ENCODE data around the gene TEX44. TPM values are rescaled to one million over a fixed set of nuclear protein-coding genes. Genes with fewer than 3 reads are reported as not detected.
"Not testable (repeated sequence)": the region's sequence is repeated elsewhere in the genome, so short reads cannot be mapped to it uniquely, and the experiment has no call there.

TEX44 gene
- total RNA-seq, 4 donors from 2014 or later: not detected

DNA sequence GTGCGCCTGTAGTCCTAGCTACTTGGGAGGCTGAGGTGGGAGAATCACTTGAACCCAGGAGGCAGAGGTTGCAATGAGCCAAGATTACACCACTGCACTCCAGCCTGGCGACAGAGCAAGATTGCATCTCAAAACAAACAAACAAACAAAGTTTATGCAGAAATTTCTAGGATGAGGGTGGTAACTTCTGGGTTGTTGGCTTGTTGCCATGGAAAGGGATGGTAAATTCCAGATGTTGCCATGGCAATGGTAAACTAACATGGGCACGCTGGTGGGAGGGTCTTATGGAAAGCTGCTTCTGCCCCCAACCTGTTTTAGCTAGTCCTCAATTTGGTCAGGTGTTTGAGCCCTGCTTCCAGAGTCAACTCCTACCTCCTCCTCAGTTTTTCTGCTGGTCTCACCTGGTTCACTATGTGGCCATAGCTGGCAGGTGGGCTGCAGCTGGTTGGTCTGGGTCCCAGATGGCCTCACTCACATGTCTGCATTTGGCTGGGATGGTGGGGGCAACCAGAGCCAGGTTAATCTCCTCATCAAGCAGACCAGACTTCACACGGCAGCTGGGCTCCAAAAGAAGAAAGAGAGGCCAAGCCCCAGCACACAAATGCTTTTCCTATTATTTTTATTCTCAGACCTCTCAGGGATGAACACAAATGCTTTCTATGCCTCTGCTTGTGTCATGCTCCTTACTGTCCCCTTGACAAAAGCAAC is 26.6 kb upstream of the TEX44 start:
- TF ChIP-seq, protein P1, sequence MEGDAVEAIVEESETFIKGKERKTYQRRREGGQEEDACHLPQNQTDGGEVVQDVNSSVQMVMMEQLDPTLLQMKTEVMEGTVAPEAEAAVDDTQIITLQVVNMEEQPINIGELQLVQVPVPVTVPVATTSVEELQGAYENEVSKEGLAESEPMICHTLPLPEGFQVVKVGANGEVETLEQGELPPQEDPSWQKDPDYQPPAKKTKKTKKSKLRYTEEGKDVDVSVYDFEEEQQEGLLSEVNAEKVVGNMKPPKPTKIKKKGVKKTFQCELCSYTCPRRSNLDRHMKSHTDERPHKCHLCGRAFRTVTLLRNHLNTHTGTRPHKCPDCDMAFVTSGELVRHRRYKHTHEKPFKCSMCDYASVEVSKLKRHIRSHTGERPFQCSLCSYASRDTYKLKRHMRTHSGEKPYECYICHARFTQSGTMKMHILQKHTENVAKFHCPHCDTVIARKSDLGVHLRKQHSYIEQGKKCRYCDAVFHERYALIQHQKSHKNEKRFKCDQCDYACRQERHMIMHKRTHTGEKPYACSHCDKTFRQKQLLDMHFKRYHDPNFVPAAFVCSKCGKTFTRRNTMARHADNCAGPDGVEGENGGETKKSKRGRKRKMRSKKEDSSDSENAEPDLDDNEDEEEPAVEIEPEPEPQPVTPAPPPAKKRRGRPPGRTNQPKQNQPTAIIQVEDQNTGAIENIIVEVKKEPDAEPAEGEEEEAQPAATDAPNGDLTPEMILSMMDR (IDR thresholded peaks at IDR 0.05): no peak
- DNase-seq (ENCODE audit: low spot score) (no peak), ATAC-seq (ENCODE audit: low FRiP score) (no peak)

DNA sequence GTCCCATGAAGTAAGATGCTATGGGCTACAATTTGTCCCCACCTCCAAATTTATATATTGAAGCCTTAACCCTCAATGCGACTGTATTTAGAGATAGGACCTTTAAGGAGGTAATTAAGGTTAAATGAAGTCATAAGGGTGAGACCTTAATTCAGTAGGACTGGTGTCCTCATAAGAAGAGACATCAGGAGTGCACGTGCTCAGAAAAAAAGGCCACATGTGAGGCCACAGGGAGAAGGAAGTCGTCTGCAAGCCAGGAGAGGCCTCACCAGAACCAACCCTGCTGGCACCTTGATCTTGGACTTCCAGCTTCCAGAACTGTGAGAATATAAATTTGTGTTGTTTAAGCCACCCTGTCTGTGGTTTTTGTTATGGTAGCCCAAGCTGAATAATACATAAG is 25.5 kb upstream of the TEX44 start:
- DNase-seq (ENCODE audit: low spot score) (no peak), ATAC-seq (ENCODE audit: low FRiP score) (no peak)
- TF ChIP-seq, protein P1 (IDR thresholded peaks at IDR 0.05): no peak

DNA sequence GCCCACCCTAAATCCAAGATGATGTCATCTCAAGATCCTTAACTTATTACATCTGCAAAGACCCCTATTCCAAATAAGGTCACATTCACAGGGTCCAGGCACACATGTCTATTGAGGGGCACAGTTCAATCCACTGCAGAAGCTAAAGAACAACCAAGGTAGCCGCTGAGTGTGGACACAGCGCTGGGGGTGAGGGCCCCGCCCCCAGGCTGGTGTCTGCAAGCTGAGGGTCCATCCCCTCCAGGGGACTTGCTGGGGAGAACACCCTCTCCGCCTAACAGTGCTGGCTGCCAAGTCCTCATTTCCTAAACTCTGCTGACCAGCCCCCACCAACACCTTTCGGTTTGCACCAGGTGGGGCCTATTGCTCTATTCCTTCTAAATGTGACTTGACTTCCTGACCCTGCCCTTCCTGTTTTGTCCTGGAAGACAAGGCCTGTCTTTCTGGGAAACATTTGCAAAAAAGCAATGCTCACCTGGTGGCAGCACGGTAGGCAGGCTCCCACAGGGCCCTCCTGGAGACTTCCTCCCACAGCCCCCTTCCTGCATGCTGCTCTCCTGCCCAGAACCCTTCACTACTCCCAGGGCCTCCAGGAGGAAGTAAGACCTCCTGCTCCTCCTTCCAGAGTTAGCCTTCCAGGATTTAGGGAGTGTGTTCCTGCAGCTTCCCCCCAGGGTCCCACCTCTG is 24.4 kb upstream of the TEX44 start:
- TF ChIP-seq, protein P1 (IDR thresholded peaks at IDR 0.05): no peak
- ATAC-seq (ENCODE audit: low FRiP score) (no peak), DNase-seq (ENCODE audit: low spot score) (no peak)

DNA sequence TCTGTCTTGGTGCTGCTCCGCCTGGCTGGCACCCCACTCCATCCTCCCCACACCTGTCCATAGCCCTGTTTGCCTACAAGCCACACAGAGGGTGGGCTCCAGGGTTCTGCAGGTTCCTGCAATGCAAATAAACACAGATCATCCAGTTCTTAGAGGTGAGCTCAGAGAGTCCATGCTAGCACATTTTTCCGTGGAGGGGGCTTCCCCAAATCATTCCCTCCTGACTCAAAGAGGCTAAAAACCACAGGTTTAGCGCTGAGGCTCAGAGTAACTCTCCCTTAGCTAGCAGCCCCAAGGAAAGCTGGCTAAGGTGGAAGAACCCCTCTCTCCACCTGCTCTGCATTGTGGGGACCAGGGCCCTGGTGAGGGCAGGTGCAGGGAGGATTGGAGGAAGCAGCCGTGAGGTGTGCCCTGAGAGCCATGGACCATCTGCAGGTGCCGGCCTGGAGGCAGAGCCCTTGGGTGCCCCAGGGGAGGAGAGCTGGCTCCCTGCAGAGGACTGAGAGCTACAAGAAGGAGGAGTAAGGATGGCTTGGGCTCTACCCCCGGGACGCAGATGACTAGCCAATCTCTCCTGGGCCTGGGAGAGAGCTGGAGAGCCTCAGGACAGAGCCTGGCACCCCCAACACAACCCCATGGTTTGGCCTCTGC is 23.8 kb upstream of the TEX44 start:
- no peak for ATAC-seq (ENCODE audit: low FRiP score)
- no peak for DNase-seq (ENCODE audit: low spot score)
- TF ChIP-seq, protein P1 (IDR thresholded peaks at IDR 0.05): no peak

DNA sequence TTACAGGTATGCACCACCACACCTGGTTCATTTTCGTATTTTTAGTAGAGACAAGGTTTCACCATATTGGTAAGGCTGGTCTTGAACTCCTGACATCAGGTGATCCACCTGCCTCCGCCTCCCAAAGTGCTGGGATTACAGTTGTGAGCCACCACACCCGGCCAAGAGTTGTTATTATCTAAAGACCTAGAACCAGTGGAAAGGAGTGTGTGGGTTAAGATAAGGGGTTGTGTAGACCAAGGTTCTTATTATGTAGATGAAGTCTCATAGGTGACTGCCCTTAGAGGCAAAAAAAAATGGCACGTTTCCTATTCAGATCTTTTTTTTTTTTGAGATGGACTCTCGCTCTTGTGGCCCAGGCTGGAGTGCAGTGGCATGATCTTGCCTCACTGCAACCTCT is 21.7 kb upstream of the TEX44 start:
- DNase-seq (ENCODE audit: low spot score); ATAC-seq (ENCODE audit: low FRiP score): not testable (repeated sequence)

DNA sequence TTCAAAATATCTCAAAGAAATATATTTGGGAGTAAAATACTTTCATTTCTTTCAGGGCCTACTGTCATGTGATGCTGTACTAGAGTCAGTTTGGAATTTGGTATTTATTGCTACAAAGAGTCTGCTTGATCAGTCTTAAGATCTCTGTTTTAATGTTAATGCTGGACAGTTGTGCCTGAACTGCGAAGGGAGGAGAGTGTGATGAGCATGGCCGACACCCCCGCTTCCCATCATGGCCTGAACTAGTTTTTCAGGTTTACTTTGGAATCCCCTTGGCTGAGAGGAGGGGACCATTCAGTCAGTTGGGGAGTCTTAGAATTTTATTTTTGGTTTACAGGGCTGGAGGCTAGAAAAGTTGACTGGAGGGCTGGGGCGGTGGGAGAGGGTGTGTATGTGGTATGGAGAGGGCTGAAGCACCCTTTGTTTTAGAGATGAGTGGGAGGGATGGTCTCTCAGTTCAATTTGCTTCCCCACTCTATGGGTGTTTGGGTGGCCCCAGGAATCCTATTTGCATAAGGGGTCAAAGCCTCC is 20.9 kb upstream of the TEX44 start:
- TF ChIP-seq, protein P1 (IDR thresholded peaks at IDR 0.05): no peak
- DNase-seq (ENCODE audit: low spot score) (no peak), ATAC-seq (ENCODE audit: low FRiP score) (no peak)

DNA sequence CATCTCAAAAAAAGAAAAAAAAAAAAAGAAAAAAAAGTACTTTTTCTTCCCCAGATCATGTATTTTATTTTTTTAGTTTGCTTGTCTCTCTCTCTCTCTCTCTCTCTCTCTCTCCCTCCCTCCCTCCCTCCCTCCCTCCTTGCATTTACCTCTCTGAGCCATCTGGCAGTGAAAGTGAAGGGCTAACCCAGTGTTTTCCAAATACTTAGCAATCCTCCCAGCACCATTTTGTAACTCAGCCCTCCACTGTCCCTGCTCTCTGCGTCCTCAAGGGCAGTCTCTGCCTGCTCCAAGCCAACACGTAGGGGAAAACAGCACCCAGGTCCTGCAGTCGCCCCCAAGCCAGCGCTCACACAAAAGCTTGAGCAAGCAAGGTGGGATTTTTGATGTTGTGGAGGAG is 19.6 kb upstream of the TEX44 start:
- DNase-seq (ENCODE audit: low spot score) (no peak), ATAC-seq (ENCODE audit: low FRiP score) (no peak)

More for the DNA sequence above, 19.6 kb upstream of the TEX44 start:
- TF ChIP-seq, protein P1 (IDR thresholded peaks at IDR 0.05): no peak
